Measurements from ENCODE around the gene ZNF892.
"Not testable (repeated sequence)": the region's sequence is repeated elsewhere in the genome, so short reads cannot be mapped to it uniquely, and the experiment has no call there.

Gene ZNF892

GRCh38 chr2:95225658-95226057, 18.3 kb downstream of the ZNF892 start:
- no peak for DNase-seq (ENCODE audit: low read depth in 2 of 2)

GRCh38 chr2:95231723-95232122, 24.4 kb downstream of the ZNF892 start:
- DNase-seq (ENCODE audit: low read depth in 2 of 2) = peak; percentile 14 to 34

- DNase-seq (ENCODE audit: low read depth in 2 of 2) = no peak
Observed at GRCh38 chr2:95232232-95232631, 24.9 kb downstream of the ZNF892 start.

GRCh38 chr2:95234286-95234785, 27.0 kb downstream of the ZNF892 start:
- no peak for DNase-seq (ENCODE audit: low read depth in 2 of 2)

GRCh38 chr2:95234816-95235215, 27.5 kb downstream of the ZNF892 start:
- no peak for DNase-seq (ENCODE audit: low read depth in 2 of 2)

- DNase-seq (ENCODE audit: low read depth in 2 of 2) = no peak
Observed at GRCh38 chr2:95238131-95238530, 30.8 kb downstream of the ZNF892 start.

GRCh38 chr2:95240091-95240490, 32.8 kb downstream of the ZNF892 start:
- DNase-seq (ENCODE audit: low read depth in 2 of 2) = no peak

GRCh38 chr2:95240556-95240955, 33.2 kb downstream of the ZNF892 start:
- DNase-seq (ENCODE audit: low read depth in 2 of 2) = no peak

GRCh38 chr2:95242084-95242483, 34.8 kb downstream of the ZNF892 start:
- not testable (repeated sequence) for DNase-seq (ENCODE audit: low read depth in 2 of 2)
